Fibroblast of villous mesenchyme (primary cell): ENCODE data around the gene HOMEZ. TPM values are rescaled to one million over a fixed set of nuclear protein-coding genes. Genes with fewer than 3 reads are reported as not detected.
"Not testable (repeated sequence)": the region's sequence is repeated elsewhere in the genome, so short reads cannot be mapped to it uniquely, and the experiment has no call there.

Experiments used
- DNase-seq: peaks from one replicate; pipeline ENCODE4 v3.0.0-alpha.2; 2010; ENCODE audit warnings: low read depth
- H3K4me3 ChIP-seq: 2 replicates; pipeline ENCODE4 v1.5.1; 2011; ENCODE audit warnings: low read depth, mild to moderate bottlenecking, low read length
- total RNA-seq: library from RNA; depleted of rRNA; stranded (reverse); fragments of >200 nt; gene quantifications from 2 replicates; pipeline ENCODE4 v1.2.3, GENCODE V29; 2012
- TF ChIP-seq, protein P1 (sequence below): IDR thresholded peaks from 2 replicates; pipeline ENCODE4 v1.5.1; 2012; ENCODE audit warnings: low read depth, mild to moderate bottlenecking, low read length; ENCODE audit not compliant: insufficient read depth

HOMEZ gene
- total RNA-seq, 1 donor, result 6.0 TPM

GRCh38 chr14:23286902-23287479, 1.1 kb upstream of the HOMEZ start:
- TF ChIP-seq, protein P1, sequence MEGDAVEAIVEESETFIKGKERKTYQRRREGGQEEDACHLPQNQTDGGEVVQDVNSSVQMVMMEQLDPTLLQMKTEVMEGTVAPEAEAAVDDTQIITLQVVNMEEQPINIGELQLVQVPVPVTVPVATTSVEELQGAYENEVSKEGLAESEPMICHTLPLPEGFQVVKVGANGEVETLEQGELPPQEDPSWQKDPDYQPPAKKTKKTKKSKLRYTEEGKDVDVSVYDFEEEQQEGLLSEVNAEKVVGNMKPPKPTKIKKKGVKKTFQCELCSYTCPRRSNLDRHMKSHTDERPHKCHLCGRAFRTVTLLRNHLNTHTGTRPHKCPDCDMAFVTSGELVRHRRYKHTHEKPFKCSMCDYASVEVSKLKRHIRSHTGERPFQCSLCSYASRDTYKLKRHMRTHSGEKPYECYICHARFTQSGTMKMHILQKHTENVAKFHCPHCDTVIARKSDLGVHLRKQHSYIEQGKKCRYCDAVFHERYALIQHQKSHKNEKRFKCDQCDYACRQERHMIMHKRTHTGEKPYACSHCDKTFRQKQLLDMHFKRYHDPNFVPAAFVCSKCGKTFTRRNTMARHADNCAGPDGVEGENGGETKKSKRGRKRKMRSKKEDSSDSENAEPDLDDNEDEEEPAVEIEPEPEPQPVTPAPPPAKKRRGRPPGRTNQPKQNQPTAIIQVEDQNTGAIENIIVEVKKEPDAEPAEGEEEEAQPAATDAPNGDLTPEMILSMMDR, result no peak
- H3K4me3 ChIP-seq, result peak overlapping the region; percentile 93
- peak; percentile 32 for DNase-seq

DNA sequence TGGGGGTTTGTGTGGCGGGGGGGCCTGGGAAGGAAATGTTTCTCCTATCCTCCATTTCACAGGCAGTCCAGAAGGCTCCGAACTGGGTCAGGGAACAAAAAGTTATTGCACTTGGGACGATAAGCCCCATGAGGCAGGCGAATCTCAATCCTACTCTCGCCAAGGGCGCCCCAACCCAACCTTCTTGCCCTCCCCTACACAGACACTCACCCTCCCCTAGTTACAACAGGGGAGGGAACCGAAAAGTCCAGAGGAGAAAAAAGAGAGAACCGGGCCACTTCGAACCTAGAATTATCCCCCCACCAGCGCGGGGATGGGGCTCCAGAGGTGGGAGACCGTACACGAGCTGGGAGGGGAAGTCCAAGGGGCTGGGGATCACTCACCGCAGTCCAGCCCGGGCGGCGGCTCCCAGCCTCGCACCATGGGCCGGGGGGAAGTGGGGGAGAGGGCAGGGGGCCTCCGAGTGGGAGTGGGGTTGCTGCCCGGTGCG, 357 bp downstream of the HOMEZ start:
- peak overlapping the region; percentile 93 for H3K4me3 ChIP-seq
- DNase-seq, result no peak
- TF ChIP-seq, protein P1, result no peak

- TF ChIP-seq, protein P1, result no peak
- DNase-seq, result peak; percentile 39
- peak overlapping the region; percentile 93 for H3K4me3 ChIP-seq
Measured at GRCh38 chr14:23284654-23285529, 1.0 kb downstream of the HOMEZ start.

- DNase-seq, result no peak
- no peak overlapping the region for H3K4me3 ChIP-seq
- TF ChIP-seq, protein P1, result no peak
Measured at GRCh38 chr14:23281247-23281646, 4.7 kb downstream of the HOMEZ start.

- H3K4me3 ChIP-seq, DNase-seq: not testable (repeated sequence)
Measured at GRCh38 chr14:23277928-23278327, 8.0 kb downstream of the HOMEZ start.

- TF ChIP-seq, protein P1, result no peak
- DNase-seq, result no peak
- no peak overlapping the region for H3K4me3 ChIP-seq
Measured at GRCh38 chr14:23277189-23277588, 8.7 kb downstream of the HOMEZ start.

GRCh38 chr14:23275412-23275811, 10.5 kb downstream of the HOMEZ start:
- DNase-seq, result no peak
- no peak overlapping the region for H3K4me3 ChIP-seq
- TF ChIP-seq, protein P1, result no peak
